ENCODE measurements around the gene RNF141.

RNF141 gene

GRCh38 chr11:10495464-10495786 is 45.6 kb downstream of the RNF141 start:
- FAIRE-seq: no peak

- no peak for FAIRE-seq
These were observed 46.1 kb downstream of the RNF141 start for GRCh38 chr11:10494636-10495463.

DNA sequence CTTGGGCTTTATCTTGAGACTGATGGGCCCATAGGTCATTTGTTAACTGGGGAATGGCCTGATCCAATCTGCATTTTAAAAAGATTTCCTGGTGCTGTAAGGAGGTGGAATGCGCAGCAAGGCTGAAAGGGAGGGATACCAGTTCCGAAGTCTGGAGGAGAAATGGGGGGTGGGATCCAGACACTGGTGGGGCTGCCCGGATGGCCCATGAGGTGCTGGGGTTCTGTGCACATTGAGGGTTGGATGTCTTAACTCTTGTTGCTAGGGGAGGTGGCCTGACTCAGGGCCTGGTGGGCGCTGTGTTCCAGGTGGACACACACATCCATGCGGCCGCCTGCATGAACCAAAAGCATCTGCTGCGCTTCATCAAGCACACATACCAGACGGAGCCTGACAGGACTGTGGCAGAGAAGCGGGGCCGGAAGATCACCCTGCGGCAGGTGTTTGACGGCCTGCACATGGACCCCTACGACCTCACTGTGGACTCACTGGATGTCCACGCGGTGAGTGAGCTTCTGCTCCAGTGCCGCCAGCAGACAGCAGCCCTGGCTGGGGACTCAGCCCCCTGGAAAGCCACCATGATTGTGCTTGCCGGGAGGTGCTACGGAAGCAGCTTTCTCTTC is 47.8 kb downstream of the RNF141 start:
- FAIRE-seq: no peak

- FAIRE-seq: no peak
These were observed 48.9 kb downstream of the RNF141 start for GRCh38 chr11:10492084-10492483.

GRCh38 chr11:10490398-10491241 is 50.4 kb downstream of the RNF141 start:
- FAIRE-seq: no peak

DNA sequence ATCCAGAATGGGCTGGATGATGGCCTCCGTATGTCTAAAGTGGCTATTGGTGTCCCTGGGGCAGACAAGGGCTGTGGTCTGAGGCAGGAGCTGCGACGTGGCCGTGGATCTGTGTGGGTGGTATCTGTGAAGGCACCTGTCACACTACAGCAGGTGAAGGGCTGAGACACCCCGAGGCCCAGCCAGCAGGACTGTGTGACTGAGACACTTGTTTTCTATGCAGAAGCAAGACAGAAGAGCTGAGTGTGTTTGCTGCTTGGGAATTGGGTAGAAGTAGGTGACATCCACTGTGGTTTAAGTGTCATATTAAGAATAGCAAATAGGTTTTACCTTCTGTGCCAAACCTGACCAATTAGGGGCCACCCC is 51.0 kb downstream of the RNF141 start:
- no peak for FAIRE-seq

GRCh38 chr11:10488934-10489691 is 51.9 kb downstream of the RNF141 start:
- no peak for FAIRE-seq

DNA sequence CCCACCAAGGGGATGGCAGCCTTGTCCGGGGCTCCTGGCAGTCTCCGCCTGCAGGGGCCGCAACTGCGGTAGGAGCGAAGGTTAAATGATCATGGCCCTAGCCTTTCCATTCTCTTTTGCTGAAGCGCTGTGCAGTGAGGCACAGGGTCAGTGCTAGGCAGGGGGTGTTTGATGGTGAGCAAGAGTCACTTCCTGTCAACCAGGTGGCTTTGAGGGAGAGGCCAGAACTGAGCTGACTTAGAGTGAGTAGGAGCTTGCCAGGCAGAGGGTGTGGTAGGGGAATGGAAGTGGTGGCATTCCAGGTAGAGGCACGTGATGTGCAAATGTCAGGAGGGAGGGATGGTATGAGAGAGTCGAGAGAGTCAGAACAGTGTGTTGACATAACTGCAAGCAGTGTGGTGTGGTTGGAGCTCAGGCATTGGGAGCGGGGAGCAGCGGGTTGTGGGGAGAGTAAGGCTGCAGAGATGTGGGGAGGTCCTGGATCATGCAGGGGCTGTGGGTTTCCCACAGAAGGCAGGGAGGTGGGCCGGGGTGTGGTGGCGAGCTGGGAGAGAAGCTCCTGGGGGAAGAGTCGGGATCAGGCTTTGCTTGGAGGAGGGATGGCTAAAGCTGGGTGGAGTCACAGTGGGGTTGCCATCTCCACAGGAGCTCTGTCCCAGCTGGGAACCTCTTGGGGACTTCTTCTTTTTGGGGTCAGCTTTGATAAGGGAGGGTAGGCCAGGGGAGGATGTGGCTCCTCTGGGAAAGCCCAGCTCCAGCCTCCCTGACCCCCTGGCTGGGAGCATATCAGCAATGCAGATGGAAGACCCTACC is 52.7 kb downstream of the RNF141 start:
- no peak for FAIRE-seq

- FAIRE-seq: no peak
These were observed 53.9 kb downstream of the RNF141 start for GRCh38 chr11:10487002-10487647.

DNA sequence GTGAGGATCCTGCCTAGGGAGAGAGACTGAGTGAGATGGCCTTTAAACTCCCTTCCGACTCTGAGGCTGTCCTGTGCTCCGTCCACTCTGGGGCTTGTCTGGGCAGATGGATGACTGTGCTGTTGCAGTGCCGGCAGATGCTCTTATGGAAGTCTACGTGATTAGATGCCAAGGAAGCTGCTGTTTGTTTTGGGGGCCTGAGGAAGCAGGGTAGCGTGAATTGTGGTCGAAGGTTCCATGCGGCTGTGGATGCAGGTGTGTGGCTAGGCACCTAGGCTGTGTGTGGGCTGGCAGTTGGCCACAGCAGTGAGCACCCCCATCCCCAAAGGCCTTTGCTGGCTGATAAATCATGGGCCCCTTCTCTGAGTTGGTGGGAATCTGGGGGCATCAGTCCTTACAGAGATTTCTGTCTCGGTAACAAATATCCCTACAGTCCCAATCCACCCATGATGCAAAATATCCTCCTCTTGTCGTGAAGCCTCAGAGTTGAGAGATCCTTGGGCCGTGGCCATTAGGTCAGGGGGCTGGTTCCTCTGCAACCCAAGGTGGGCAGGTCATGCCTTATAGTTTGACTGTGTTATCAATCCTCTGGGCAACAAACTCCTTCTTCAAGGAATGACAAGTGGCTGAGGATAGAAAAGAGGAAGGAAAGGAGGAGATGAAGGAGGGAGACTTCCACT is 54.7 kb downstream of the RNF141 start:
- no peak for FAIRE-seq

DNA sequence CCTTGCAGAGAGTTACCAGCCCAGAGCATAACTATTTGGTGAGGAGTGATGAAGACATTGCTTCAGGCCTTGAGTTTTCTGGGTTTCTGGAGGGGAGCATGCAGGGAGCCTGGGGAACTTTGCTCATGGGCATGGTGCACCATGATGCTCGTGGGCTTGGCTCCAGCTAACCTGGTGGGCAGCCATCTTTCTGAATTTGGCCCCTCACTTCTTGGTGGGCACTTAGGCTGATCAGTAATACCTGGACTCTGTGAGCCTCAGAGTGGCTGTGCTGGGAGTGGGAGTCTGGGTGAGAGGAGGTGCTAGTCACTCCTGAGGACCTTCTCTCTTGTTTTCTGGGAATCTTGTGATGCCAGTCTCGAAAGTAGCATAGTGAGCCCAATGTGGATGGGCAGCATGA is 55.3 kb downstream of the RNF141 start:
- FAIRE-seq: no peak

- no peak for FAIRE-seq
These were observed 56.4 kb downstream of the RNF141 start for GRCh38 chr11:10484461-10485180.

- no peak for FAIRE-seq
These were observed 57.4 kb downstream of the RNF141 start for GRCh38 chr11:10483584-10483983.

DNA sequence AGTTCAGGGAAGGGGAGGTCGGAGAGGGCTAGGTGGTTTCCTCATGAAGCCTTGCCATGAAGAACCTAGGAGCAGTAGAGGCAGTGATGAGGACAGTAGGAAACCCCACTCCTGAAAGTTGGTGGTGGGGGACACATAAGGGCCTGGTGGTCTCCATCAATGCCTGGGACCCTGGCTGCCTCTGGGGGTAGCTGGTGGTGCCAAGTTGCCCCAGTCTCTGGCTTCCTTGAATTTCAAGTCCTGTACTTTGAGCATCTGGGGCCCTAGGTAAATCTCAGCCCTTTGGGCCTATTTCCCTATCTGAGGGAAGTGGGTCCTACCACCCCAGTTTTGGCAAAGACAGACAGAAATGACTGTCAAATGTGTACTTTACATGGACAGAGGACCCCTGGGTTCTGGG is 57.8 kb downstream of the RNF141 start:
- no peak for FAIRE-seq

DNA sequence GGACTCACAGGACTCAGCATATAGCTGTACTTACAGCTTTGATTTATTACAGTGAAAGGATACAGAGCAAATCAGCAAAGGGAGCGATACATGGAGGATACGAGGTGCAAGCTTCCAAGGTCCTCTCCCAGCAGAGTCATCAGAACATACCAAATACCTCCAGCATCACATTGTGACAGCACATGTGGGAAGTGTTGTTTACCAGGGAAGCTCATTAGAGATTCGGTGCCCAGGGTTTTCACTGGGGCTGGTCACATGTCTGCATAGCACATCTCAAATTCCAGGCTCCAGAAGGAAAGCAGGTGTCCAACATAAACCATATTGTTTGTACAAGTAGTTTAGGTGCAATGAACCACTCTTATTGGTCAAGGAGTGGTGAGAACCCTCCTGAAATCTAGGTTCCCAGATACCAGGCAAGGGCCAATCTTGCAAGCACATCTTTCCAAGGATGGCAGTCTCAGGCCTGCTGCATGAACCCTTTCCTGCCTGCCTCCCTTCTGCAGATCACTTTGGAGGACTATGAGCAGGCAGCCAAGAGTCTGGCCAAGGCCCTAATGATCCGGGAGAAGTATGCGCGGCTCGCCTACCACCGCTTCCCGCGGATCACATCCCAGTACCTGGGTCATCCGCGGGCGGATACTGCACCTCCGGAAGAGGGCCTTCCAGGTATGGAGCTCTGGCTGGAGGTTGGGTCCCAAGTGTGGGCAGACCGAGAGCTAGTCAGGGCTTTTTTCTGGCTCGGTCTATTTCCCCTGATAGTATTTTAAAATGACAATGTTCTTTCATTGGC is 59.2 kb downstream of the RNF141 start:
- no peak for FAIRE-seq

DNA sequence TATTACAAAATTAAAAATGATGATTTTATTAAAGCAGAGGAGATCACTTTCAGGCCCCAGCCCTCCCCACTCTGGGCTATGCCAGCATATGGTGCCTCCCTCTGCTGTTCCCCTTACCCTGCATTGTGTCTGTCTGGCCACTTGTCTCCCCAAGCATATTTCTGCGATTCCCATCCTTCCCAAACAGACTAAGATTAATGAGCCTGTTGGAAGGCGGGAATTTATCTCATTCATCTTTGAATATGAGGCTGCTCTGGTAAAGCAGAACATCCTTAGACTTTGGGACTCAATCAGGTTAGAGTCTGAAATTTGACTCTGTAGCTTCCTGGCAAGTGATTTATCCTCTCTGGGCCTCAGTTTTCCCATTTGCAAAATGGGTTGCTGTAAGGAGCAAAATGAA is 60.2 kb downstream of the RNF141 start:
- no peak for FAIRE-seq

- FAIRE-seq: no peak
These were observed 61.0 kb downstream of the RNF141 start for GRCh38 chr11:10480026-10480425.

GRCh38 chr11:10478574-10479550 is 62.1 kb downstream of the RNF141 start:
- FAIRE-seq: no peak

All from A204.1 (cell line).